ENCODE measurements around the gene GKN2. TPM values are rescaled to one million over a fixed set of nuclear protein-coding genes. Genes with fewer than 3 reads are reported as not detected.
"Not testable (repeated sequence)": the region's sequence is repeated elsewhere in the genome, so short reads cannot be mapped to it uniquely, and the experiment has no call there.

Gene GKN2
- total and polyA plus RNA-seq, 8 donors, result 1.1 to 181 (median 1.6) TPM

GRCh38 chr2:68901561-68901960 is 51.1 kb downstream of the GKN2 start:
- Histone ChIP-seq H3K4me1 (no peaks in the 10 kb centered on the region), H3K36me3 (no peaks in the 10 kb centered on the region), H3K27me3 (no peaks in the 10 kb centered on the region), H3K27ac (no peak overlapping the region), H3K4me3 (no peak overlapping the region), H3K9me3 (peaks cover 0 to 10% of the 10 kb centered on the region in 2 donors)
- ATAC-seq (no peak), DNase-seq (no peak)
- TF ChIP-seq, protein P1, sequence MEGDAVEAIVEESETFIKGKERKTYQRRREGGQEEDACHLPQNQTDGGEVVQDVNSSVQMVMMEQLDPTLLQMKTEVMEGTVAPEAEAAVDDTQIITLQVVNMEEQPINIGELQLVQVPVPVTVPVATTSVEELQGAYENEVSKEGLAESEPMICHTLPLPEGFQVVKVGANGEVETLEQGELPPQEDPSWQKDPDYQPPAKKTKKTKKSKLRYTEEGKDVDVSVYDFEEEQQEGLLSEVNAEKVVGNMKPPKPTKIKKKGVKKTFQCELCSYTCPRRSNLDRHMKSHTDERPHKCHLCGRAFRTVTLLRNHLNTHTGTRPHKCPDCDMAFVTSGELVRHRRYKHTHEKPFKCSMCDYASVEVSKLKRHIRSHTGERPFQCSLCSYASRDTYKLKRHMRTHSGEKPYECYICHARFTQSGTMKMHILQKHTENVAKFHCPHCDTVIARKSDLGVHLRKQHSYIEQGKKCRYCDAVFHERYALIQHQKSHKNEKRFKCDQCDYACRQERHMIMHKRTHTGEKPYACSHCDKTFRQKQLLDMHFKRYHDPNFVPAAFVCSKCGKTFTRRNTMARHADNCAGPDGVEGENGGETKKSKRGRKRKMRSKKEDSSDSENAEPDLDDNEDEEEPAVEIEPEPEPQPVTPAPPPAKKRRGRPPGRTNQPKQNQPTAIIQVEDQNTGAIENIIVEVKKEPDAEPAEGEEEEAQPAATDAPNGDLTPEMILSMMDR (IDR thresholded peaks at IDR 0.05), result no peak
- intact Hi-C loops (cut with DNase I), result no loop called here

DNA sequence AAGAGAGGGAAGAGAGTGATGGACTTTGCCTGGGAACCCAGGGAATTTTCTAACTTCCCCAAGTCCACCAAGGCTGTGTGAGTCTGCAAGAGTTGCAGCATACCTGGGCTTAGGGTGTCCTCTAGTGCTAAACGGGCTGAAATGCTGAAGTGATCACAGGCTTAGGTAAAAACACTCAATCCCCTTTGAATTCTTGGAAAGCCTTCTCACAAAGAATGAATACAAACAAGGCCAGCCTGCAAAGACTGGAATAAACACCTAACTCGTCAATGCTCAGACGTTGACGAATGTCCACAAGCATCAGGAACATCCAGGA is 51.5 kb downstream of the GKN2 start:
- no peak for DNase-seq
- no peaks in the 10 kb centered on the region for H3K27me3 ChIP-seq
- no peak overlapping the region for H3K4me3 ChIP-seq
- H3K27ac ChIP-seq, result no peak overlapping the region
- no peaks in the 10 kb centered on the region for H3K36me3 ChIP-seq
- intact Hi-C loops (cut with DNase I), result no loop called here
- peaks cover 0 to 10% of the 10 kb centered on the region in 2 donors for H3K9me3 ChIP-seq
- TF ChIP-seq, protein P1 (IDR thresholded peaks at IDR 0.05), result no peak
- H3K4me1 ChIP-seq, result no peaks in the 10 kb centered on the region
- ATAC-seq, result no peak

GRCh38 chr2:68900496-68901198 is 52.0 kb downstream of the GKN2 start:
- TF ChIP-seq, protein P1 (IDR thresholded peaks at IDR 0.05), result no peak
- intact Hi-C loops (cut with DNase I), result no loop called here
- Histone ChIP-seq H3K9me3 (peaks cover 0 to 10% of the 10 kb centered on the region in 2 donors), H3K4me3 (no peak overlapping the region), H3K36me3 (no peaks in the 10 kb centered on the region), H3K4me1 (no peaks in the 10 kb centered on the region), H3K27ac (no peak overlapping the region), H3K27me3 (no peaks in the 10 kb centered on the region)
- DNase-seq (no peak), ATAC-seq (no peak)

DNA sequence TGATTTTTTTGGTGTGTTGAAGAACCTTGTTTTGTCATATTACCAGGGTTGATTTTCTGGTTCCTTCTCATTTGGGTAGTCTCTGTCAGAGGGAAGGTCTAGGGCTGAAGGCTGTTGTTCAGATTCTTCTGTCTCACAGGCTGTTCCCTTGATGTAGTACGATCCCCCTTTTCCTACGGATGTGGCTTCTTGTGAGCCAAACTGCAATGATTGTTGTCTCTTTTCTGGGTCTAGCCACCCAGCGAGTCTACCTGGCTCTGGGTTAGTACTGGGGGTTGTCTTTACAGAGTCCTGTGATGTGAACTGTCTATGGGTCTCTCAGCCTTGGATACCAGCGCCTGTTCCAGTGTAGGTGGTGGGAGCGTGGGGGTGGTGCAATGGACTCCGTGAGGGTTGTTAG is 56.7 kb downstream of the GKN2 start:
- ATAC-seq; H3K27ac ChIP-seq; DNase-seq; H3K4me3 ChIP-seq; H3K9me3 ChIP-seq; H3K4me1 ChIP-seq; intact Hi-C loops (cut with DNase I); H3K36me3 ChIP-seq; H3K27me3 ChIP-seq: not testable (repeated sequence)

Other genes starting within 250 kb of the GKN2 start
- 10 to 100 TPM; 16.5 to 43.5 TPM for gene ARHGAP25, start 218.1 kb downstream of the GKN2 start, total RNA-seq
- 10 to 100 TPM in 1 of 6 donors, 1 to 10 TPM in 5; 6.1 to 10.2 (median 8.9) TPM for gene ARHGAP25, start 218.1 kb downstream of the GKN2 start, polyA plus RNA-seq (ENCODE audit: insufficient read length in 6 of 6)
- gene BMP10, start 81.5 kb downstream of the GKN2 start, total RNA-seq, result not detected
- not detected for gene BMP10, start 81.5 kb downstream of the GKN2 start, polyA plus RNA-seq (ENCODE audit: insufficient read length in 6 of 6)
- not detected for gene GKN1, start 21.7 kb upstream of the GKN2 start, total RNA-seq
- not detected for gene GKN1, start 21.7 kb upstream of the GKN2 start, polyA plus RNA-seq (ENCODE audit: insufficient read length in 6 of 6)
- 100 to 1,000 TPM in 1 of 2 donors, 10 to 100 TPM in 1; 70.2 to 115 TPM for gene ANTXR1, start 60.3 kb upstream of the GKN2 start, total RNA-seq
- gene ANTXR1, start 60.3 kb upstream of the GKN2 start, polyA plus RNA-seq (ENCODE audit: insufficient read length in 6 of 6), result 10 to 100 TPM; 83.3 to 95.3 (median 87.3) TPM